ENCODE results near the gene APOBEC3F.
"Not testable (repeated sequence)": the region's sequence is repeated elsewhere in the genome, so short reads cannot be mapped to it uniquely, and the experiment has no call there.

The APOBEC3F gene

GRCh38 chr22:39068033-39068785 lies 27.5 kb downstream of the APOBEC3F start:
- DNase-seq (ENCODE audit: insufficient read length, low spot score): no peak
- peak; percentile 84 for FAIRE-seq

GRCh38 chr22:39070186-39070585 lies 29.5 kb downstream of the APOBEC3F start:
- FAIRE-seq (no peak), DNase-seq (ENCODE audit: insufficient read length, low spot score) (no peak)

- peak; percentile 88 for FAIRE-seq
- DNase-seq (ENCODE audit: insufficient read length, low spot score): not testable (repeated sequence)
These were observed 31.9 kb downstream of the APOBEC3F start for GRCh38 chr22:39072581-39072981.

- FAIRE-seq (no peak), DNase-seq (ENCODE audit: insufficient read length, low spot score) (no peak)
These were observed 33.3 kb downstream of the APOBEC3F start for GRCh38 chr22:39073981-39074380.

GRCh38 chr22:39076155-39077025 lies 35.7 kb downstream of the APOBEC3F start:
- not testable (repeated sequence) for DNase-seq (ENCODE audit: insufficient read length, low spot score)
- FAIRE-seq: peak; percentile 76

GRCh38 chr22:39077026-39077840 lies 36.6 kb downstream of the APOBEC3F start, which contains the start of gene APOBEC3G:
Gene APOBEC3G (plus strand): TSS chr22:39077275. CDS start chr22:39077362, 87 bp downstream.
- DNase-seq (ENCODE audit: insufficient read length, low spot score): not testable (repeated sequence)
- peak; percentile 91 for FAIRE-seq

- not testable (repeated sequence) for DNase-seq (ENCODE audit: insufficient read length, low spot score); FAIRE-seq
These were observed 37.2 kb downstream of the APOBEC3F start for GRCh38 chr22:39077912-39078311.

- peak; percentile 23 for FAIRE-seq
These were observed 37.7 kb downstream of the APOBEC3F start for GRCh38 chr22:39078329-39078728.

GRCh38 chr22:39079054-39079637 lies 38.5 kb downstream of the APOBEC3F start:
- DNase-seq (ENCODE audit: insufficient read length, low spot score); FAIRE-seq: not testable (repeated sequence)

More at GRCh38 chr22:39078329-39078728, 37.7 kb downstream of the APOBEC3F start:
- DNase-seq (ENCODE audit: insufficient read length, low spot score): no peak

- FAIRE-seq: peak; percentile 83
- no peak for DNase-seq (ENCODE audit: insufficient read length, low spot score)
These were observed 39.5 kb downstream of the APOBEC3F start for GRCh38 chr22:39080052-39080762.

GRCh38 chr22:39081016-39081415 lies 40.4 kb downstream of the APOBEC3F start:
- DNase-seq (ENCODE audit: insufficient read length, low spot score) (no peak), FAIRE-seq (no peak)

- no peak for FAIRE-seq
These were observed 40.9 kb downstream of the APOBEC3F start for GRCh38 chr22:39081598-39081997.

GRCh38 chr22:39083212-39084165 lies 42.8 kb downstream of the APOBEC3F start:
- no peak for DNase-seq (ENCODE audit: insufficient read length, low spot score)

More at GRCh38 chr22:39081598-39081997, 40.9 kb downstream of the APOBEC3F start:
- no peak for DNase-seq (ENCODE audit: insufficient read length, low spot score)

GRCh38 chr22:39084666-39085065 lies 44.0 kb downstream of the APOBEC3F start:
- no peak for FAIRE-seq

More at GRCh38 chr22:39083212-39084165, 42.8 kb downstream of the APOBEC3F start:
- FAIRE-seq: no peak

GRCh38 chr22:39087098-39087497 lies 46.4 kb downstream of the APOBEC3F start:
- DNase-seq (ENCODE audit: insufficient read length, low spot score) (no peak), FAIRE-seq (no peak)

More at GRCh38 chr22:39084666-39085065, 44.0 kb downstream of the APOBEC3F start:
- no peak for DNase-seq (ENCODE audit: insufficient read length, low spot score)

- DNase-seq (ENCODE audit: insufficient read length, low spot score) (no peak), FAIRE-seq (no peak)
These were observed 47.4 kb downstream of the APOBEC3F start for GRCh38 chr22:39087881-39088684.

GRCh38 chr22:39088685-39089032 lies 48.0 kb downstream of the APOBEC3F start:
- FAIRE-seq (no peak), DNase-seq (ENCODE audit: insufficient read length, low spot score) (no peak)

GRCh38 chr22:39089928-39090327 lies 49.3 kb downstream of the APOBEC3F start:
- FAIRE-seq: no peak

More at GRCh38 chr22:39089928-39090327, 49.3 kb downstream of the APOBEC3F start:
- DNase-seq (ENCODE audit: insufficient read length, low spot score): no peak

Measured in GM19239 (cell line).